HUES48 (cell line): ENCODE measurements around the gene SPOCK3.

Experiments used
- H3K27ac ChIP-seq: one replicate; pipeline ENCODE4 v1.7.0; 2013; ENCODE audit warnings: low read depth, low read length, inconsistent platforms
- H3K27me3 ChIP-seq: 2 replicates; pipeline ENCODE4 v1.6.1; 2013; ENCODE audit warnings: mild to moderate bottlenecking, low read length; ENCODE audit not compliant: control insufficient read depth, insufficient read depth
- H3K36me3 ChIP-seq: 2 replicates; pipeline ENCODE4 v1.6.1; 2013; ENCODE audit warnings: low read length; ENCODE audit not compliant: control insufficient read depth, insufficient read depth
- H3K4me1 ChIP-seq: 2 replicates; pipeline ENCODE4 v1.6.1; 2013; ENCODE audit warnings: mild to moderate bottlenecking, low read length; ENCODE audit not compliant: control insufficient read depth, insufficient read depth
- H3K4me3 ChIP-seq: 2 replicates; pipeline ENCODE4 v1.5.1; 2013; ENCODE audit warnings: mild to moderate bottlenecking, low read depth, low read length
- H3K9ac ChIP-seq: 2 replicates; pipeline ENCODE4 v1.6.1; 2013; ENCODE audit warnings: mild to moderate bottlenecking, low read depth, low read length, moderate library complexity
- H3K9me3 ChIP-seq: 2 replicates; pipeline ENCODE4 v1.6.1; 2013; ENCODE audit warnings: low read length; ENCODE audit not compliant: control insufficient read depth, insufficient read depth

The SPOCK3 gene

DNA sequence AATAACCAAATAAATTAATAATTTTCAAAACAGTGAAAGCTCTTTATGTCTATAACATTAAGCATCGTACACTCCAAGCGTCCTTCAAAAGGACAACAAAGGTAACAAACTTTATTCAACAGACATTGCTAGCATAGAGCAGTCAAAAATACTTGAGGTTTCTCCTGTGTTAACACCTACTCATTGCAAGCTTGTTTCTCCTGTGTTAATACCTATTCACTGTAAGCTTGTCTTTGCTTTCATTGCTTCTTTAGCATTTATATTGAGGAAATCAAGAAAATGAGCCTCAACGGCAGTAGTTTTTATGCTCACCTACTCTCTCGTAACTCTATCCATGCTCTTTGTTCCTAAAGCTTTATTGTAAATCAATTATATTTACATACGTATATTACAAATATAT lies 3.5 kb downstream of the SPOCK3 start:
- no peak overlapping the region for H3K9ac ChIP-seq
- no peaks in the 10 kb centered on the region for H3K36me3 ChIP-seq
- no peak overlapping the region for H3K27ac ChIP-seq
- H3K9me3 ChIP-seq = no peaks in the 10 kb centered on the region
- peaks cover 38% of the 10 kb centered on the region for H3K27me3 ChIP-seq
- no peak overlapping the region for H3K4me3 ChIP-seq
- H3K4me1 ChIP-seq = 0 out of 2 replicates have a peak, but pooled peaks cover 4% of the 10 kb centered on the region

DNA sequence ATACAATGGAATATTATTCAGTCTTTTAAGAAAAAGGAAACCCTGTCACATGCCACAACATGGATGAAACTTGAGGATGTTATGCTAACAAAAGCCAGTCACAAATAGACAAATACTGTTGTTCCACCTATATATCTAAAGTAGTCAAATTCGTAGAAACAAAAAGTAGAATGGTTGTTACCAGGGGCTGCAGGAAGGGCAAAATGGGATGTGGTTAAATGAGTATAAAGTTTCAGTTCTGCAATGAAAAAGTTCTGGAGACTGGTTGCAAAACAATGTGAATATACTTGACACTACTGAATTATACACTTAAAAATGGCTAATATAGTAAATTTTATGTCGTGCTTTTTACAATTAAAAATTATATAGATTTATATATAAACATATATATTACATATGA lies 12.2 kb downstream of the SPOCK3 start:
- Histone ChIP-seq H3K4me3 (no peak overlapping the region), H3K4me1 (peaks cover 13% of the 10 kb centered on the region; the same call in 1 of the 2 replicates), H3K27ac (no peak overlapping the region), H3K36me3 (no peaks in the 10 kb centered on the region), H3K9ac (no peak overlapping the region), H3K9me3 (no peaks in the 10 kb centered on the region), H3K27me3 (no peaks in the 10 kb centered on the region)

DNA sequence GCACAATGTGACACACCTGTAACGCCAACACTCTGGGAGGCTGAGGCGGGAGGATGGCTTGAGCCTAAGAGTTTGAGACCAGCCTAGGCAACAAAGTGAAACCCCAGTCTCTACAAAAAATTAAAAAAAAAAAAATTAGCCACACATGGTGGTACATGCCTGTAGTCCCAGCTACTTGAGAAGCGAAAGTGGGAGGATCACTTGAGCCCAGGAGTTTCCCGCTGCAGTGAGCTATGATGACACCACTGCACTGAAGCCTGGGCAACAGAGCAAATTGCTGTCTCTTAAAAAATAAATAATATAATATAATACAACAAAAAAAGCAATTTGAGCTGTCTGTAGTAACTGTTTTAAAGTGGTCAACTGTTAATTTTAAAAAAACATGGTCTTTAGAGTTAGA lies 13.2 kb downstream of the SPOCK3 start:
- no peaks in the 10 kb centered on the region for H3K9me3 ChIP-seq
- no peaks in the 10 kb centered on the region for H3K36me3 ChIP-seq
- H3K4me3 ChIP-seq = no peak overlapping the region
- no peak overlapping the region for H3K27ac ChIP-seq
- H3K9ac ChIP-seq = no peak overlapping the region
- H3K4me1 ChIP-seq = peaks cover 13% of the 10 kb centered on the region; the same call in 1 of the 2 replicates
- no peaks in the 10 kb centered on the region for H3K27me3 ChIP-seq

DNA sequence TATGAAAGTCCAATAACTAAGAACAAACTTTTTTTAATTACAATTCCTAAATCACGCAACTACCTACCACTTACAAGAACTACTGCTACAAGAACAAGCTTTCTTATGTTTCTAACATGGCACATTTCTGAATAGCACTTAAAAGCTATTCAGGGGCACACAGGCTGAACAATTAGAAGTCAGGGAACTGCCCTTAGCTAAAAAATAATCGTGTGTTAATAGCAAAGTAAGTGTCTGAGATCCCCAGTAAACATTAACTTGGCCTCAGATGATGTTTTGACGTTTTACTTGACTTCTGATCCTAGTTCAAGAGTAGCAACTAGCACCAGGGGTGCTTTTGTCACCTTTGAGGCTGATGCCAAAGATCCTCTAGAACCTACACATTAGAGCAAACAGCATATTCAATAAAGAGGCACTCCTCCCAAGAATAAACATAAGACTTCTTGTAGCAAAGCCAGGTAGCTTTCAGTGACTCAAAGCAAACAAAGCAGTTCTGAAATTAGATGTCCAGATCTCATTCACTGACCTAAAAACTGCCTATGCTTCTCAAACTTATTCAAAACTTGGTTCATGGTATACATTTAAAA lies 16.2 kb downstream of the SPOCK3 start:
- Histone ChIP-seq H3K9ac (no peak overlapping the region), H3K27ac (no peak overlapping the region), H3K36me3 (no peaks in the 10 kb centered on the region), H3K9me3 (no peaks in the 10 kb centered on the region), H3K4me1 (peaks cover 13% of the 10 kb centered on the region; the same call in 1 of the 2 replicates), H3K27me3 (no peaks in the 10 kb centered on the region), H3K4me3 (no peak overlapping the region)

DNA sequence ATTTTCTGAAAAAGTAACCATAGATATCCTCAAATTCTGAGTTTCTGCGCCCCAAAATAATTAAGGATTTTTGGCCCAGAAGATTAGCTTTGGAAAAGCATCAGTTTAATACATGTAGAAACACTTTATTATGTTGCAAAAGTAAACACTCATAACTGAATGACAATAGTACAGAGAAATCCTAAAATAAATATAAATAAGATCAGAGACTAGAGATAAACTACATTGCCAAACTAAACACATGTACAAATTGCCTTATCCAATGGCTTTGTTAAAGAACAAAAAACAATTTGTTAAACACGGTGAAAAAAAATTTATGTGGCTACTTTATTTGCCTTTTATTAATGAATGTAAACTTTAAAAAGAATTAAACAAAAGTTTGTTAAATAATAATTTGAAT lies 17.5 kb downstream of the SPOCK3 start:
- H3K9ac ChIP-seq = no peak overlapping the region
- no peak overlapping the region for H3K27ac ChIP-seq
- no peaks in the 10 kb centered on the region for H3K36me3 ChIP-seq

DNA sequence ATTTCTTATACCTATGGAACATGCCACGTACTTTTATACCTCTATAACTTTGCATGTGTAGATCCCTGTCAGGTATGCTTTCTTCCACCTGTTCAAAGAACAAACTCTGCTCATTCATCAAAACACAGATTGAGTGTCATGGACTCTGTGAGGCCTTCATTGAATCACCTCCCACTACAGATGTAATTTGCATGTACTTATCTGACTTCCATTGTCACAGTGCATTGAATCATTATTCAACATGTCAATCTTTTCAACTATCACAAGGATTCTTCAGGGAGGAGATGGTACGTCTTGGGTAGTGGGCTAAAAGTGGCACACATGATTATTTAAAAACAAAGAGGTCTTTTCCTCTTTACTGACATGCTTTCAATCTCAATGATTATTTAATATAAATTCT lies 24.1 kb downstream of the SPOCK3 start:
- Histone ChIP-seq H3K36me3 (no peaks in the 10 kb centered on the region), H3K4me3 (no peak overlapping the region), H3K27ac (no peak overlapping the region), H3K9ac (no peak overlapping the region), H3K4me1 (0 out of 2 replicates have a peak, but pooled peaks cover 3% of the 10 kb centered on the region), H3K27me3 (no peaks in the 10 kb centered on the region), H3K9me3 (no peaks in the 10 kb centered on the region)

More for the DNA sequence above, 17.5 kb downstream of the SPOCK3 start:
- Histone ChIP-seq H3K4me3 (no peak overlapping the region), H3K4me1 (peaks cover 16% of the 10 kb centered on the region; the same call in 1 of the 2 replicates), H3K9me3 (no peaks in the 10 kb centered on the region), H3K27me3 (no peaks in the 10 kb centered on the region)

DNA sequence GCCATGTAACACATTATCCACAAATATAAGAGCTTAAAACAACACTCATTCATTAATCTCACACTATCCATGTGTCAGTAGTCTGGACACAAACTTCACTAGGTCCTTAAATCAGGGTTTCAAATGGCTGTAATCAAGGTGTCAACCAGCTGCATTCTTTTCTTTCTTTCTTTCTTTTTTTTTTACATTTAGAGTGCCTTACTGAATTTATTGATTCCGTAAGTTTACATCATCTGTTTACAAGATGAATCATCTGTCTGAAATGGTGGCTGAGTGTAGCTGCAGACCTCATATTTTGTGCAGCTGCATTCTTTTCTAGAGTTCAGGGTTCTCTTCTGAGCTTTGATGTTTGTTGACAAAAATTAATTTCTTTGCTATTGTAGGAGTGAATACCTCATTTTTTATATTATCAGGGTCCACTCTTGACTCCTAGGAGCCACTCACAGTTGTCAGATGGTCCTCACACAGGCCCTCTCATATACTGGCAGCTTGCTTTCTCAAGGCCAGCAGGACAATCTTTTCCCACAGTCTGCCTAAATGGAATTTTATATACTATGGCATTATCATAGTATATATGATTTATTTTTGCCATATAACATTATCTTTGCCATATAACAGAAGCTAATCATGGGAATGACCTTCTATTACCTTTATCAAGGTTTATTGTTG lies 37.8 kb downstream of the SPOCK3 start:
- no peak overlapping the region for H3K4me3 ChIP-seq
- no peaks in the 10 kb centered on the region for H3K27me3 ChIP-seq
- H3K9me3 ChIP-seq = no peaks in the 10 kb centered on the region
- no peak overlapping the region for H3K9ac ChIP-seq
- H3K27ac ChIP-seq = no peak overlapping the region
- H3K36me3 ChIP-seq = no peaks in the 10 kb centered on the region
- no peaks in the 10 kb centered on the region for H3K4me1 ChIP-seq

DNA sequence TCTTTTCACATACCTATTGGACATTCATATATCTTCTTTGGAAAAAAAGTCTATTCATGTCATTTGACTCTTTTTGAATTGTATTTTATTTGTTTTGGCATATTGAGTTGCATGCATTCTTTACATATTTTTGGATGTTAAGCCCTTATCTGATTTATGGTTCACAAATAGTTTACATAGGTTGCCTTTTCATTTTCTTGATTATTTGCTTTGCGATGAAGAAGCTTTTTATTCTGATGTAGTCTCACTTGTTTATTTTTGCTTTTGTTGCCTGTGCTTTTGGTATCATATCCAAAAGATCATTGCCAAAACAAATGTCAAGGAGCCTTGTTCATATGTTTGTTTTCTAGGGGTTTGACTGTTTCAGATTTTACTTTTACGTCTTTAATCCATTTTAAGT lies 43.9 kb downstream of the SPOCK3 start:
- Histone ChIP-seq H3K27me3 (no peaks in the 10 kb centered on the region), H3K4me1 (no peaks in the 10 kb centered on the region), H3K4me3 (no peak overlapping the region), H3K27ac (no peak overlapping the region), H3K9ac (no peak overlapping the region), H3K9me3 (no peaks in the 10 kb centered on the region), H3K36me3 (no peaks in the 10 kb centered on the region)

DNA sequence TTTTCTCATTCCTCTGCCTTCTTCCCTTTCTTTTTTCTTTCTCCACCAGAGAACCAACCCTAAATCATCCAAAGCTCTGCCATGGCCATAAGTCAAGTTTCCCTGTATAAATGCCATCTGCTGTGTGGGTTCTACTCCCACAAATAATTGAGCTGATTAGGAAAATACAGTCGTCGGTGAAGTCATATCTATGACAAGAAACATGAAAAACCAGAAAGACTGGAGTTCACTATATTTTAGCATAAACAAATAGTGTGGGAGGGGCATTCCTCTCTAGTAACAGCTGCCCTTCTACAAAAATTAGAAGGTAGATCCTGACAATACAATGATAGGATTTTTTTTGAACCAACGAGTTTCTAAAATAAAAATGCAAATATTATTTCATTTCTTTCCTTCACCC lies 48.8 kb downstream of the SPOCK3 start:
- H3K27me3 ChIP-seq = no peaks in the 10 kb centered on the region
- H3K9me3 ChIP-seq = no peaks in the 10 kb centered on the region
- no peak overlapping the region for H3K9ac ChIP-seq
- H3K4me1 ChIP-seq = no peaks in the 10 kb centered on the region
- no peaks in the 10 kb centered on the region for H3K36me3 ChIP-seq
- H3K27ac ChIP-seq = no peak overlapping the region
- no peak overlapping the region for H3K4me3 ChIP-seq

DNA sequence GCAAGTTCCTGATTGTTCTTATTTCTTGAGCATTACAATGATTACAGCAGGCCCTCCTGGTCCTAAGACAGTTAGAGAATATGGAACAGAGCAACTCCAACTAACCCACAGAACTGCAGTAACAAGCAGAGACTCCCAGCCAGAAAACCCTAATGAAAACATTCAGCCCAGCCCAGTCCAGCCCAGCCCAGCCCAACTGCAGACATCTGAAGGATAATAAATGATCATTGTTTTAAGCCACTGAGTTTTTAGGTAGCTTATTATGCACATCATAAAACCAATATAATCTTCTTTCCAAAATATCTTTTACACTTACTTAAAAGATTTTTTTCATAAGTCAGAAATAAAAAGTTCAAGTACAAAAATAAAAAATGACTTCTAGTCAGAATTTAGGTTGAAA lies 51.3 kb downstream of the SPOCK3 start:
- Histone ChIP-seq H3K27ac (no peak overlapping the region), H3K36me3 (no peaks in the 10 kb centered on the region), H3K4me1 (no peaks in the 10 kb centered on the region), H3K4me3 (no peak overlapping the region), H3K9ac (no peak overlapping the region), H3K9me3 (no peaks in the 10 kb centered on the region), H3K27me3 (no peaks in the 10 kb centered on the region)

DNA sequence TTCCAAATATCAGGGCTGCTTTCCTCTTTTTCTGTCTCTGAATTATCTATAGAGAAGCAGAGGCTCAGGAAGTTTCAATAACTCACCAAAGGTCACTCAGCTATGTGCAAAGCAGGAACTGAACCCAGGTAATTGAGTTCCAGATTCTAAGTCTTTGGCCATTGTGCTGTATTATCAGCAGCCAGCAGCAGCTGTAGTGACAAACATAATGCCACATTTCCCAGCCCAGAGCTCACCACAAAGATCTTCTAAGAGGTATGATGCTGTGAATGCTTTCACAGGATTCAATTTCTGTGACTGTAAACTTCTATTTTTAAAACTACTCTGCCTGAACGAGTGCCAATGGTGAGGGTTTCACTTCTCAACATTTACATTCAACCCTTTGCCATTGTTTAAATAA lies 56.4 kb downstream of the SPOCK3 start:
- Histone ChIP-seq H3K27me3 (no peaks in the 10 kb centered on the region), H3K36me3 (no peaks in the 10 kb centered on the region), H3K27ac (no peak overlapping the region), H3K9ac (no peak overlapping the region), H3K4me1 (no peaks in the 10 kb centered on the region), H3K9me3 (no peaks in the 10 kb centered on the region), H3K4me3 (no peak overlapping the region)
